HepG2 (cell line): ENCODE data around the gene TCF20. TPM values are rescaled to one million over a fixed set of nuclear protein-coding genes. Genes with fewer than 3 reads are reported as not detected.

ENCODE experiments used
- AGO1 ChIP-seq: fragments of 200-400 bp; formaldehyde crosslinking; IDR thresholded peaks from 2 replicates; pipeline ENCODE4 v1.6.1; 2017; ENCODE audit warnings: mild to moderate bottlenecking, low read depth, low read length, moderate library complexity; ENCODE audit not compliant: poor library complexity, severe bottlenecking
- AKAP8 ChIP-seq: sonication (generic); formaldehyde crosslinking; IDR thresholded peaks from 2 replicates; pipeline ENCODE4 v1.5.1; 2020; ENCODE audit warnings: mild to moderate bottlenecking, missing genetic modification reagents
- MYC ChIP-seq: sonication (generic); formaldehyde crosslinking; IDR thresholded peaks from 2 replicates; pipeline ENCODE4 v1.9.0; 2021; ENCODE audit warnings: missing genetic modification reagents, borderline replicate concordance
- NRL ChIP-seq: sonication (generic); formaldehyde crosslinking; IDR thresholded peaks from 2 replicates; pipeline ENCODE4 v1.5.0; 2020; ENCODE audit warnings: missing genetic modification reagents, mild to moderate bottlenecking, moderate library complexity, borderline replicate concordance
- RAD21 ChIP-seq: fragments of 450-650 bp; formaldehyde crosslinking; IDR thresholded peaks from 2 replicates; pipeline ENCODE4 v1.5.0; 2020; ENCODE audit warnings: mild to moderate bottlenecking
- SRSF4 ChIP-seq: fragments of 200-400 bp; formaldehyde crosslinking; IDR thresholded peaks from one replicate; pipeline ENCODE4 v1.6.1; 2018; ENCODE audit warnings: mild to moderate bottlenecking, low read depth, low read length, moderate library complexity; ENCODE audit not compliant: poor library complexity, severe bottlenecking
- TBL1XR1 ChIP-seq: fragments of 150-350 bp; IDR thresholded peaks from 2 replicates; pipeline ENCODE4 v1.6.1; 2014; ENCODE audit warnings: borderline replicate concordance, low read length; ENCODE audit not compliant: partially characterized antibody
- TP53 ChIP-seq: sonication (generic); formaldehyde crosslinking; conservative IDR thresholded peaks from 2 replicates; pipeline ENCODE4 v1.4.0; 2020; ENCODE audit warnings: missing genetic modification reagents
- ZBTB21 ChIP-seq: sonication (generic); formaldehyde crosslinking; IDR thresholded peaks from 2 replicates; pipeline ENCODE4 v1.4.0; 2020; ENCODE audit warnings: missing genetic modification reagents
- ZNF138 ChIP-seq: sonication (generic); formaldehyde crosslinking; IDR thresholded peaks from 2 replicates; pipeline ENCODE4 v1.5.0; 2020; ENCODE audit warnings: mild to moderate bottlenecking, low read depth, missing genetic modification reagents
- ZNF589 ChIP-seq: sonication (generic); formaldehyde crosslinking; conservative IDR thresholded peaks from 2 replicates; pipeline ENCODE4 v1.8.0; 2022; ENCODE audit warnings: mild to moderate bottlenecking, moderate library complexity, missing genetic modification reagents
- polyA plus RNA-seq, 8 experiments: library from polyadenylated mRNA; depleted of rRNA in 3 of 8; stranded (reverse) in 7 of 8; unstranded in 1 of 8; fragments of >200 nt; fragmentation: Illumina TruSeq in 4 of 8; extraction: Trizol in 4 of 8; gene quantifications; 2 replicates each; pipeline versions ENCODE4 v1.2.1 to v1.2.3, GENCODE V29; 2011 to 2016; ENCODE audit warnings: low read depth in 4 of 8, missing spikeins in 1 of 8, mixed read lengths in 1 of 8; ENCODE audit not compliant: insufficient read depth in 1 of 8
- total RNA-seq, 5 experiments: library from RNA; depleted of rRNA; stranded (reverse); fragments of >200 nt; fragmentation: Illumina TruSeq; extraction: Trizol; gene quantifications; 2 replicates each; pipeline ENCODE4 v1.2.3, GENCODE V29; 2016; ENCODE audit warnings: low read depth in 1 of 5
- TF ChIP-seq, protein P1 (sequence below): sonication (generic); formaldehyde crosslinking; IDR thresholded peaks from 2 replicates; pipeline ENCODE4 v1.4.0; 2020; ENCODE audit warnings: missing genetic modification reagents, borderline replicate concordance
- TF ChIP-seq, protein P2 (sequence below): sonication (generic); formaldehyde crosslinking; IDR thresholded peaks from 2 replicates; pipeline ENCODE4 v1.8.0; 2022; ENCODE audit warnings: missing genetic modification reagents, low read depth, mild to moderate bottlenecking, borderline replicate concordance
- TF ChIP-seq, protein P3 (sequence below): IDR thresholded peaks from 2 replicates; pipeline ENCODE4 v1.6.1; 2016; ENCODE audit warnings: missing compliant biosample characterization, missing genetic modification reagents, borderline replicate concordance
- TF ChIP-seq, protein P4 (sequence below): sonication (generic); formaldehyde crosslinking; IDR thresholded peaks from 2 replicates; pipeline ENCODE4 v1.5.0; 2020; ENCODE audit warnings: mild to moderate bottlenecking, missing genetic modification reagents, borderline replicate concordance

Gene TCF20
- total and polyA plus RNA-seq, 2 of the 13 experiments (the other 11 are each of a cell fraction or from before 2014, with no cell fraction given), result 12.8 to 23.7 TPM

DNA sequence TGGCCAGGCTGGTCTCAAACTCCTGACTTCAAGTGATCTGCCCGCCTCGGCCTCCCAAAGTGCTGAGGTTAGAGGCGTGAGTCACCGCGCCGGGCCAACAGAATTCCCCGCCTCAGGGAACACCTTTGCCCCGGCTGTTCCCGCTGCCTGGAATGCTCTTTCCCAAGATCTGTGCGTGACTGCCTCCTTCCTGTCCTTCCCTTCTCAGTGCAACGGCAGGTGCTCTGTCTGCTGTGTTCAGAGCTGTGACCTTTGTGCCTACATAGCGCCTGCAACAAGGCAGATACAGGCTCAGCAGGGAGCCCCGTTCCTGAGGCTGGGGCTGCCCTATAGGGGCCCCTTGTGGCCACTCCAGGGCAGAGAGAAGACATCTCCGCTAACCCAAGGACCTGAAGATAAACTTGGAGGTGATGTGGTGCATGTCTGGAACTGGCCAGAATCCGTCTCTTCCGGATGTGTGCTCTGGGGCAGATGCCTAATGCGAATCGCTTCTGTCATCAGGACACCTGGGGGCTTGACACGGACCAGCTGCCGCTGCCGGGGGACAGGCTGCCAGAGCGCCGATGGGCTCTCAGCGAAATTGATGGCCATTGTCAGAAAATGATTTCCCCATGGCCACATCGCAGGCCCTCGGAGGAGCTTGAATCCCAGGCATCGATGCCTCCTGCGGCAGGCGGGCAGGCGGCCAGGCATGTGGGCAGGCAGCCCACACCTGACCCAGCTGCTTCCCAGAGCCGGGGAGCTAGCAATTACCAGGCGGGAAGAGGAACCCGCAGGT, 43.5 kb upstream of the TCF20 start (continued):
- TF ChIP-seq, protein P1, sequence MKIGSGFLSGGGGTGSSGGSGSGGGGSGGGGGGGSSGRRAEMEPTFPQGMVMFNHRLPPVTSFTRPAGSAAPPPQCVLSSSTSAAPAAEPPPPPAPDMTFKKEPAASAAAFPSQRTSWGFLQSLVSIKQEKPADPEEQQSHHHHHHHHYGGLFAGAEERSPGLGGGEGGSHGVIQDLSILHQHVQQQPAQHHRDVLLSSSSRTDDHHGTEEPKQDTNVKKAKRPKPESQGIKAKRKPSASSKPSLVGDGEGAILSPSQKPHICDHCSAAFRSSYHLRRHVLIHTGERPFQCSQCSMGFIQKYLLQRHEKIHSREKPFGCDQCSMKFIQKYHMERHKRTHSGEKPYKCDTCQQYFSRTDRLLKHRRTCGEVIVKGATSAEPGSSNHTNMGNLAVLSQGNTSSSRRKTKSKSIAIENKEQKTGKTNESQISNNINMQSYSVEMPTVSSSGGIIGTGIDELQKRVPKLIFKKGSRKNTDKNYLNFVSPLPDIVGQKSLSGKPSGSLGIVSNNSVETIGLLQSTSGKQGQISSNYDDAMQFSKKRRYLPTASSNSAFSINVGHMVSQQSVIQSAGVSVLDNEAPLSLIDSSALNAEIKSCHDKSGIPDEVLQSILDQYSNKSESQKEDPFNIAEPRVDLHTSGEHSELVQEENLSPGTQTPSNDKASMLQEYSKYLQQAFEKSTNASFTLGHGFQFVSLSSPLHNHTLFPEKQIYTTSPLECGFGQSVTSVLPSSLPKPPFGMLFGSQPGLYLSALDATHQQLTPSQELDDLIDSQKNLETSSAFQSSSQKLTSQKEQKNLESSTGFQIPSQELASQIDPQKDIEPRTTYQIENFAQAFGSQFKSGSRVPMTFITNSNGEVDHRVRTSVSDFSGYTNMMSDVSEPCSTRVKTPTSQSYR (CRISPR knock-in tag), result peak; percentile 80; the same call in 1 of the 2 replicates
- TF ChIP-seq SRSF4 (no peak), AKAP8 (0 out of 2 replicates have a peak, but pooled peaks have one; percentile 48), MYC (CRISPR knock-in tag) (peak; percentile 59; the same call in 1 of the 2 replicates), ZNF138 (CRISPR knock-in tag) (no peak), ZBTB21 (CRISPR knock-in tag) (peak; percentile 70; the same call in 1 of the 2 replicates), TP53 (CRISPR knock-in tag) (no peak), NRL (CRISPR knock-in tag) (peak; percentile 68; the same call in 1 of the 2 replicates), TBL1XR1 (peak; percentile 58), RAD21 (CRISPR knock-in tag) (peak; percentile 96), AGO1 (no peak), ZNF589 (CRISPR knock-in tag) (peak; percentile 70)
- TF ChIP-seq, protein P2, sequence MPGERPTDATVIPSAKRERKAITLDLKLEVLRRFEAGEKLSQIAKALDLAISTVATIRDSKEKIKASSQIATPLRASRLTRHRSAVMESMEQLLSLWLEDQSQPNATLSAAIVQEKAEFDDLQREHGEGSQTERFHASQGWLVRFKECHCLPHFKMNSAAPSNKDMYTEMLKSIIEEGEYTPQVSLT (CRISPR knock-in tag), result no peak
- TF ChIP-seq, protein P3, sequence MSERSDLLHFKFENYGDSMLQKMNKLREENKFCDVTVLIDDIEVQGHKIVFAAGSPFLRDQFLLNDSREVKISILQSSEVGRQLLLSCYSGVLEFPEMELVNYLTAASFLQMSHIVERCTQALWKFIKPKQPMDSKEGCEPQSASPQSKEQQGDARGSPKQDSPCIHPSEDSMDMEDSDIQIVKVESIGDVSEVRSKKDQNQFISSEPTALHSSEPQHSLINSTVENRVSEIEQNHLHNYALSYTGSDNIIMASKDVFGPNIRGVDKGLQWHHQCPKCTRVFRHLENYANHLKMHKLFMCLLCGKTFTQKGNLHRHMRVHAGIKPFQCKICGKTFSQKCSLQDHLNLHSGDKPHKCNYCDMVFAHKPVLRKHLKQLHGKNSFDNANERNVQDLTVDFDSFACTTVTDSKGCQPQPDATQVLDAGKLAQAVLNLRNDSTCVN (CRISPR knock-in tag), result peak; percentile 51; the same call in 1 of the 2 replicates
- TF ChIP-seq, protein P4, sequence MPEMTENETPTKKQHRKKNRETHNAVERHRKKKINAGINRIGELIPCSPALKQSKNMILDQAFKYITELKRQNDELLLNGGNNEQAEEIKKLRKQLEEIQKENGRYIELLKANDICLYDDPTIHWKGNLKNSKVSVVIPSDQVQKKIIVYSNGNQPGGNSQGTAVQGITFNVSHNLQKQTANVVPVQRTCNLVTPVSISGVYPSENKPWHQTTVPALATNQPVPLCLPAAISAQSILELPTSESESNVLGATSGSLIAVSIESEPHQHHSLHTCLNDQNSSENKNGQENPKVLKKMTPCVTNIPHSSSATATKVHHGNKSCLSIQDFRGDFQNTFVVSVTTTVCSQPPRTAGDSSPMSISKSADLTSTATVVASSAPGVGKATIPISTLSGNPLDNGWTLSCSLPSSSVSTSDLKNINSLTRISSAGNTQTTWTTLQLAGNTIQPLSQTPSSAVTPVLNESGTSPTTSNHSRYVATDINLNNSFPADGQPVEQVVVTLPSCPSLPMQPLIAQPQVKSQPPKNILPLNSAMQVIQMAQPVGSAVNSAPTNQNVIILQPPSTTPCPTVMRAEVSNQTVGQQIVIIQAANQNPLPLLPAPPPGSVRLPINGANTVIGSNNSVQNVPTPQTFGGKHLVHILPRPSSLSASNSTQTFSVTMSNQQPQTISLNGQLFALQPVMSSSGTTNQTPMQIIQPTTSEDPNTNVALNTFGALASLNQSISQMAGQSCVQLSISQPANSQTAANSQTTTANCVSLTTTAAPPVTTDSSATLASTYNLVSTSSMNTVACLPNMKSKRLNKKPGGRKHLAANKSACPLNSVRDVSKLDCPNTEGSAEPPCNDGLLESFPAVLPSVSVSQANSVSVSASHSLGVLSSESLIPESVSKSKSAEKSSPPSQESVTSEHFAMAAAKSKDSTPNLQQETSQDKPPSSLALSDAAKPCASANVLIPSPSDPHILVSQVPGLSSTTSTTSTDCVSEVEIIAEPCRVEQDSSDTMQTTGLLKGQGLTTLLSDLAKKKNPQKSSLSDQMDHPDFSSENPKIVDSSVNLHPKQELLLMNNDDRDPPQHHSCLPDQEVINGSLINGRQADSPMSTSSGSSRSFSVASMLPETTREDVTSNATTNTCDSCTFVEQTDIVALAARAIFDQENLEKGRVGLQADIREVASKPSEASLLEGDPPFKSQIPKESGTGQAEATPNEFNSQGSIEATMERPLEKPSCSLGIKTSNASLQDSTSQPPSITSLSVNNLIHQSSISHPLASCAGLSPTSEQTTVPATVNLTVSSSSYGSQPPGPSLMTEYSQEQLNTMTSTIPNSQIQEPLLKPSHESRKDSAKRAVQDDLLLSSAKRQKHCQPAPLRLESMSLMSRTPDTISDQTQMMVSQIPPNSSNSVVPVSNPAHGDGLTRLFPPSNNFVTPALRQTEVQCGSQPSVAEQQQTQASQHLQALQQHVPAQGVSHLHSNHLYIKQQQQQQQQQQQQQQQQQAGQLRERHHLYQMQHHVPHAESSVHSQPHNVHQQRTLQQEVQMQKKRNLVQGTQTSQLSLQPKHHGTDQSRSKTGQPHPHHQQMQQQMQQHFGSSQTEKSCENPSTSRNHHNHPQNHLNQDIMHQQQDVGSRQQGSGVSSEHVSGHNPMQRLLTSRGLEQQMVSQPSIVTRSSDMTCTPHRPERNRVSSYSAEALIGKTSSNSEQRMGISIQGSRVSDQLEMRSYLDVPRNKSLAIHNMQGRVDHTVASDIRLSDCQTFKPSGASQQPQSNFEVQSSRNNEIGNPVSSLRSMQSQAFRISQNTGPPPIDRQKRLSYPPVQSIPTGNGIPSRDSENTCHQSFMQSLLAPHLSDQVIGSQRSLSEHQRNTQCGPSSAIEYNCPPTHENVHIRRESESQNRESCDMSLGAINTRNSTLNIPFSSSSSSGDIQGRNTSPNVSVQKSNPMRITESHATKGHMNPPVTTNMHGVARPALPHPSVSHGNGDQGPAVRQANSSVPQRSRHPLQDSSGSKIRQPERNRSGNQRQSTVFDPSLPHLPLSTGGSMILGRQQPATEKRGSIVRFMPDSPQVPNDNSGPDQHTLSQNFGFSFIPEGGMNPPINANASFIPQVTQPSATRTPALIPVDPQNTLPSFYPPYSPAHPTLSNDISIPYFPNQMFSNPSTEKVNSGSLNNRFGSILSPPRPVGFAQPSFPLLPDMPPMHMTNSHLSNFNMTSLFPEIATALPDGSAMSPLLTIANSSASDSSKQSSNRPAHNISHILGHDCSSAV (CRISPR knock-in tag), result no peak
